ENCODE measurements around the gene DCUN1D3. TPM values are rescaled to one million over a fixed set of nuclear protein-coding genes. Genes with fewer than 3 reads are reported as not detected.
A peak's percentile ranks its signal among the peaks of the same experiment; 100 is the strongest.

Gene DCUN1D3
- total RNA-seq, 1 experiment from 2014 or later = 16.4 TPM

DNA sequence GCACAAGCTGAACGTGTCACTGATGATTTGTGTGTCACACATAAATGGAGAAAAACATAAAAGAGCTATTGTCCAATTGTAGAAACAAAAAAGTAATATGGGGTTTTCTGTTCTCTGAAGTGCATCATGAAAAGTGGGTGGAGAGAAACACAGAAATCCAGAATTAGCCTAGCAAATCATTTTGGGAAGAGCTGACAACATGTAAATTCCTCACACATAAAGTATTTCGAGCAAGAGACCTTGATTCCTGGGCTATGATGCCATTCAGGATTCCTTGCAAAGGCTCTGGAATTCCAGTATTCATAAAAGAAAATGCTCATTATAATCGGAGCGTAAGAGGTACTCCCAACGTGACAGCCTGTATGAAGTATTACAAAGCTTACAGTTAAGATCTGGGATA lies 1.1 kb downstream of the DCUN1D3 start:
- Histone ChIP-seq H3K9ac (ENCODE audit: low read length) (peak overlapping the region; percentile 91), H3K4me3 (replicated peaks in 1 of 2; ENCODE audit: low read depth in 1 of 2, low read length in 2 of 2) (peak overlapping the region; percentile 86 to 88), H3K27ac (ENCODE audit: low read depth, low read length) (no peak overlapping the region; the same call in 1 of the 2 replicates), H3K4me2 (ENCODE audit: low read length) (peak overlapping the region; percentile 93), H3K9me3 (ENCODE audit: control insufficient read depth in 1 of 2, insufficient read depth in 1 of 2, low read depth in 1 of 2, low read length in 2 of 2) (no peaks in the 10 kb centered on the region), H3K27me3 (ENCODE audit: insufficient read depth, low read length) (no peaks in the 10 kb centered on the region), H3K9me2 (ENCODE audit: insufficient read depth) (no peaks in the 10 kb centered on the region), H3K4me1 (ENCODE audit: control insufficient read depth in 1 of 2, insufficient read depth in 2 of 2, low read length in 2 of 2) (peaks cover 34 to 53% of the 10 kb centered on the region in 2 experiments), H3K36me3 (ENCODE audit: control insufficient read depth in 1 of 2, insufficient read depth in 2 of 2, low read length in 2 of 2) (peaks cover 6 to 12% of the 10 kb centered on the region in 2 experiments; a peak in 2 of 4 replicates), H2AFZ (ENCODE audit: low read depth, low read length, poor library complexity, severe bottlenecking) (no peak overlapping the region), H3K79me2 (ENCODE audit: insufficient read depth, low read length) (peaks cover 77% of the 10 kb centered on the region), H4K20me1 (ENCODE audit: insufficient read depth) (no peaks in the 10 kb centered on the region)
- RAD21 ChIA-PET (ENCODE audit: low non-redundant PET in 1 of 2, low total read pairs in 2 of 2, uncharacterized antibody in 2 of 2, unreplicated experiment in 2 of 2) = no interaction called here
- POLR2A ChIA-PET = interaction anchor here (1.1 to 2.4 kb wide), 2 partner anchors 12 to 15 kb away, joined by 7 to 11 read pairs; no protein-coding TSS in a partner anchor
- intact Hi-C loops (cut with micrococcal nuclease) = no loop called here
- BruUV-seq (replicated peaks) = no TSS peak
- CTCF ChIA-PET = no interaction called here
- no peak for TF ChIP-seq YY1 (IDR thresholded peaks at IDR 0.05; ENCODE audit: extremely low read depth, insufficient replicate concordance, low read depth, low read length)
- TF ChIP-seq CBX3 (IDR thresholded peaks at IDR 0.05; ENCODE audit: low read depth) = no peak
- TF ChIP-seq ZBTB33 (IDR thresholded peaks at IDR 0.05; ENCODE audit: extremely low read depth, insufficient replicate concordance, low read length) = no peak
- TF ChIP-seq JUND (IDR thresholded peaks at IDR 0.05) = no peak
- no peak for TF ChIP-seq SIN3A (IDR thresholded peaks at IDR 0.05; ENCODE audit: low read depth)
- no peak for TF ChIP-seq MAX (IDR thresholded peaks at IDR 0.05)
- no peak for TF ChIP-seq EZH2phosphoT487 (IDR thresholded peaks at IDR 0.05; ENCODE audit: borderline replicate concordance)
- no peak for TF ChIP-seq SP1 (IDR thresholded peaks at IDR 0.05; ENCODE audit: low read depth)
- TF ChIP-seq POLR2A (IDR thresholded peaks at IDR 0.05; ENCODE audit: borderline replicate concordance, extremely low read depth, insufficient read depth, insufficient read length) = no peak
- ATAC-seq = no peak
- no peak for DNase-seq (ENCODE audit: low read depth, low spot score)
